Psoas muscle (tissue), 8 donors: ENCODE measurements around the gene OR2H1. TPM values are rescaled to one million over a fixed set of nuclear protein-coding genes. Genes with fewer than 3 reads are reported as not detected.

ENCODE experiments used
- ATAC-seq, 4 donors: fragments of 200-7000 bp; cut with Tn5 transposase; one replicate each; pipeline ENCODE4 v1.9.1; 2020; ENCODE audit warnings: moderate library complexity in 3 of 4, mild to moderate bottlenecking in 2 of 4
- DNase-seq, 2 donors: peaks; one replicate each; pipeline ENCODE4 v3.0.0-alpha.2; 2020
- H3K27ac ChIP-seq: fragments of 200-600 bp; one replicate; pipeline ENCODE4 v1.8.0; 2022
- H3K27me3 ChIP-seq, 3 donors: fragments of 200-600 bp in 1 of 3; one replicate each; pipeline versions ENCODE4 v1.6.1 to v1.8.0; 2013 to 2022; ENCODE audit warnings: low read length in 2 of 3, mild to moderate bottlenecking in 2 of 3, moderate library complexity in 1 of 3; ENCODE audit not compliant: insufficient read depth in 3 of 3
- H3K36me3 ChIP-seq, 2 donors: fragments of 200-600 bp in 1 of 2; one replicate each; pipeline versions ENCODE4 v1.6.1 to v1.8.0; 2013 to 2022; ENCODE audit warnings: low read depth in 1 of 2, mild to moderate bottlenecking in 1 of 2, moderate library complexity in 1 of 2; ENCODE audit not compliant: insufficient read depth in 1 of 2
- H3K4me1 ChIP-seq: fragments of 200-600 bp; one replicate; pipeline ENCODE4 v1.8.0; 2022
- H3K4me3 ChIP-seq: fragments of 200-600 bp; one replicate; pipeline ENCODE4 v1.8.0; 2022; ENCODE audit warnings: mild to moderate bottlenecking
- H3K9me3 ChIP-seq: fragments of 200-600 bp; one replicate; pipeline ENCODE4 v1.8.0; 2022
- CTCF ChIP-seq: fragments of 200-600 bp; IDR thresholded peaks from one replicate; pipeline ENCODE4 v1.8.0; 2022; ENCODE audit warnings: antibody characterized with exemption
- WGBS, 3 donors: extraction: QIAGEN DNeasy Blood & Tissue Kit; methylation state at CpG; one replicate each; pipeline versions ENCODE4 v1.1.6 to v1.1.7; 2013; 5-methylcytosine and 5-hydroxymethylcytosine counted together
- intact Hi-C, 2 donors: fragments of 100-400 bp; cut with DNase I; formaldehyde crosslinking; loops; one replicate each; pipeline versions ENCODE4 v1.11.0 to v1.14.2; 2022
- polyA plus RNA-seq, 3 donors: library from polyadenylated mRNA; stranded (reverse); fragments of 200-250 nt; gene quantifications; one replicate each; pipeline ENCODE4 v1.2.3, GENCODE V29; 2013
- total RNA-seq, 4 donors: library from RNA; stranded (reverse); fragmentation: NEBNext Ultra II Directional in 2 of 4; extraction: Animal tissue kit (Norgen Biotek cat#: 25700) in 2 of 4; gene quantifications; one replicate each; pipeline versions ENCODE4 v1.2.1 to v1.2.4, GENCODE V29; 2021 to 2023
- donor health status: healthy with polysubstance abuse.
- donor health status: DM: no; HTN: no; CAD: no; lungs with moderate emphysema.
- donor health status: Bipolar disorder and iron deficiency.
- donor health status: healthy.
- donor health status: DM: yes; HTN: yes; CAD: no.
- donor health status: DM: no; HTN: no; CAD: no.
- donor health status: DM: no; HTN: no; CAD: no.
- donor health status: DM: yes; HTN: yes; CAD: no.

The OR2H1 gene
- total and polyA plus RNA-seq, 7 donors: 0.10 TPM; not detected in 6

- no peak for TF ChIP-seq CTCF
- DNase-seq (no peak), ATAC-seq (no peak)
- H3K9me3 ChIP-seq: no peaks in the 10 kb centered on the region
- no peaks in the 10 kb centered on the region for H3K4me1 ChIP-seq
- intact Hi-C loops: no loop called here
- no peak overlapping the region for H3K27ac ChIP-seq
- no peaks in the 10 kb centered on the region for H3K36me3 ChIP-seq
- H3K4me3 ChIP-seq: no peak overlapping the region
- peaks cover 0 to 2% (median 0%) of the 10 kb centered on the region in 3 donors for H3K27me3 ChIP-seq
- WGBS, 3 donors: 74 to 85% (median 75%) methylated on average over 3 of the region's 3 CpGs
Observed at GRCh38 chr6:29490055-29490454, 33.1 kb downstream of the OR2H1 start.

- H3K4me1 ChIP-seq: no peaks in the 10 kb centered on the region
- intact Hi-C loops: no loop called here
- H3K9me3 ChIP-seq: no peaks in the 10 kb centered on the region
- no peak overlapping the region for H3K4me3 ChIP-seq
- H3K27ac ChIP-seq: no peak overlapping the region
- no peak for DNase-seq
- no peak for ATAC-seq
- no peak for TF ChIP-seq CTCF
- 64 to 77% (median 71%) methylated on average over 2 of the region's 2 CpGs for WGBS, 3 donors
- peaks cover 0 to 2% (median 0%) of the 10 kb centered on the region in 3 donors for H3K27me3 ChIP-seq
- no peaks in the 10 kb centered on the region for H3K36me3 ChIP-seq
Observed at GRCh38 chr6:29490552-29490951, 33.6 kb downstream of the OR2H1 start.

- Histone ChIP-seq H3K27me3 (no peaks in the 10 kb centered on the region), H3K4me3 (no peak overlapping the region), H3K9me3 (no peaks in the 10 kb centered on the region), H3K4me1 (no peaks in the 10 kb centered on the region), H3K27ac (no peak overlapping the region), H3K36me3 (no peaks in the 10 kb centered on the region)
- 83 to 85% (median 84%) methylated on average over 4 of the region's 4 CpGs for WGBS, 3 donors
- intact Hi-C loops: no loop called here
- TF ChIP-seq CTCF: no peak
- DNase-seq (no peak), ATAC-seq (no peak)
Observed at GRCh38 chr6:29491574-29491973, 34.6 kb downstream of the OR2H1 start.

- no peak for DNase-seq
- Histone ChIP-seq H3K36me3 (no peaks in the 10 kb centered on the region), H3K27me3 (no peaks in the 10 kb centered on the region), H3K9me3 (no peaks in the 10 kb centered on the region), H3K4me1 (no peaks in the 10 kb centered on the region), H3K4me3 (no peak overlapping the region), H3K27ac (no peak overlapping the region)
- 63 to 69% (median 64%) methylated on average over 2 of the region's 2 CpGs for WGBS, 3 donors
- no peak for ATAC-seq
- intact Hi-C loops: no loop called here
- no peak for TF ChIP-seq CTCF
Observed at GRCh38 chr6:29493261-29493660, 36.3 kb downstream of the OR2H1 start.

GRCh38 chr6:29494131-29494530 lies 37.2 kb downstream of the OR2H1 start:
- Histone ChIP-seq H3K27ac (no peak overlapping the region), H3K4me3 (no peak overlapping the region), H3K27me3 (no peaks in the 10 kb centered on the region), H3K4me1 (no peaks in the 10 kb centered on the region), H3K36me3 (no peaks in the 10 kb centered on the region), H3K9me3 (no peaks in the 10 kb centered on the region)
- ATAC-seq (no peak), DNase-seq (no peak)
- TF ChIP-seq CTCF: no peak
- 48 to 69% (median 63%) methylated on average over 2 of the region's 2 CpGs for WGBS, 3 donors
- intact Hi-C loops: no loop called here
